Measurements from ENCODE around the gene UQCRC2.
"Not testable (repeated sequence)": the region's sequence is repeated elsewhere in the genome, so short reads cannot be mapped to it uniquely, and the experiment has no call there.

Gene UQCRC2

GRCh38 chr16:22013486-22013885 lies 60.3 kb downstream of the UQCRC2 start:
- no peak for DNase-seq

GRCh38 chr16:22014271-22014873 lies 61.2 kb downstream of the UQCRC2 start:
- no peak for DNase-seq

GRCh38 chr16:22016927-22017326 lies 63.8 kb downstream of the UQCRC2 start:
- no peak for DNase-seq

GRCh38 chr16:22018559-22018958 lies 65.4 kb downstream of the UQCRC2 start:
- DNase-seq: no peak

GRCh38 chr16:22022151-22022550 lies 69.0 kb downstream of the UQCRC2 start:
- no peak for DNase-seq

- no peak for DNase-seq
These were observed 70.3 kb downstream of the UQCRC2 start for GRCh38 chr16:22023505-22023904.

GRCh38 chr16:22024785-22025184 lies 71.6 kb downstream of the UQCRC2 start:
- DNase-seq: not testable (repeated sequence)

GRCh38 chr16:22027633-22028032 lies 74.5 kb downstream of the UQCRC2 start:
- DNase-seq: no peak

GRCh38 chr16:22029632-22030031 lies 76.5 kb downstream of the UQCRC2 start:
- no peak for DNase-seq

- no peak for DNase-seq
These were observed 77.1 kb downstream of the UQCRC2 start for GRCh38 chr16:22030087-22030812.

- DNase-seq: no peak
These were observed 78.4 kb downstream of the UQCRC2 start for GRCh38 chr16:22031483-22032083.

All from stimulated activated CD4-positive, alpha-beta T cell treated with anti-CD3 and anti-CD28 coated beads, Interleukin-1b, Interleukin-23, amount 100 ng/mL, for 48 hours (primary cell).